ENCODE results near the gene ORAI2.
"Not testable (repeated sequence)": the region's sequence is repeated elsewhere in the genome, so short reads cannot be mapped to it uniquely, and the experiment has no call there.

The ORAI2 gene

GRCh38 chr7:102433219-102434038, at the start of gene ORAI2:
ORAI2 (plus strand) TSS chr7:102433575; CDS start chr7:102438957, 5,382 bp downstream.
- peak; percentile 97 for DNase-seq (ENCODE audit: low spot score)

GRCh38 chr7:102387064-102387463, 46.3 kb upstream of the ORAI2 start:
- no peak for DNase-seq (ENCODE audit: low spot score)

GRCh38 chr7:102389810-102390209, 43.6 kb upstream of the ORAI2 start:
- no peak for DNase-seq (ENCODE audit: low spot score)

- peak; percentile 87 for DNase-seq (ENCODE audit: low spot score)
Measured at GRCh38 chr7:102390697-102391484, 42.5 kb upstream of the ORAI2 start.

DNA sequence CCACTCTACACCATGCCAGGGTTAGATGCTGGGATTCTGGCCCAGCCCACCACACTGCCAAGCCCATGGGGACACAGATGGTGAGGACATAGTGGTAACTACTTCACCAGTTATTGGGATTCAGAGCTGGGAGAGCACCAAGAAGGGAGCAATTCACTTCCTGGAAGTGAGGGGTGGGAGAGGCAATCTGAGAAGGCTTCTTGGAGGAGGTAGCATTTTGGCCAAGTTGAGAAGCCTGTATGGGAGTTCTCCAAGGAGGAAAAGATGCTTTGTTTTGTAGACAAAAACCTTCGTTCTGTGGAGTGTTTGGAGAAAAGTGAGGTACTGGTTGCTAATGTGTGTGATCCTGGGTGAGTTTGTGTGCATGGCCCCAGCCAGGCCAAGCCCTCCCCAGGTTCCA, 41.0 kb upstream of the ORAI2 start:
- no peak for DNase-seq (ENCODE audit: low spot score)

GRCh38 chr7:102393467-102393866, 39.9 kb upstream of the ORAI2 start:
- no peak for DNase-seq (ENCODE audit: low spot score)

- peak; percentile 34 for DNase-seq (ENCODE audit: low spot score)
Measured at GRCh38 chr7:102395592-102395872, 37.8 kb upstream of the ORAI2 start.

GRCh38 chr7:102395873-102396709, 37.3 kb upstream of the ORAI2 start, which contains the start of gene PRKRIP1:
PRKRIP1 (plus strand) TSS chr7:102396363; CDS start chr7:102396412, 49 bp downstream.
- peak; percentile 92 for DNase-seq (ENCODE audit: low spot score)

GRCh38 chr7:102396710-102397019, 36.7 kb upstream of the ORAI2 start:
- DNase-seq (ENCODE audit: low spot score): no peak

GRCh38 chr7:102398543-102398942, 34.8 kb upstream of the ORAI2 start:
- DNase-seq (ENCODE audit: low spot score): no peak

DNA sequence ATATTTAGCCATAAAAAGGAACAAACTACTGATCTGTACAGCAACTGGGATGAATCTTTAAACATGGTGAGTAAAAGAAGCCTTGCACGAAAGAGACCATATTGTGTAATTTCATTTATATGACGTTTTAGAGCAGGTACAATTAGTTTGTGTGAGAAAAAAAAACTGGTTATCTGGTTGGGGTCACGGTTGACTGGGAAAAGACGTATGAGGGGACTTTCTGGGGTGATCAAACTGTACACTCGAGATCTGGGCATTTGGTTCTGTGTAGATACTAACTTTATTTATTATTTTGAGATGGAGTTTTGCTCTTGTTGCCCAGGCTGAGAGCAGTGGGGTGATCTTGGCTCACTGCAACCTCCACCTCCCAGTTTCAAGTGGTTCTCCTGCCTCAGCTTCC, 33.0 kb upstream of the ORAI2 start:
- no peak for DNase-seq (ENCODE audit: low spot score)

- DNase-seq (ENCODE audit: low spot score): no peak
Measured at GRCh38 chr7:102403563-102403962, 29.8 kb upstream of the ORAI2 start.

DNA sequence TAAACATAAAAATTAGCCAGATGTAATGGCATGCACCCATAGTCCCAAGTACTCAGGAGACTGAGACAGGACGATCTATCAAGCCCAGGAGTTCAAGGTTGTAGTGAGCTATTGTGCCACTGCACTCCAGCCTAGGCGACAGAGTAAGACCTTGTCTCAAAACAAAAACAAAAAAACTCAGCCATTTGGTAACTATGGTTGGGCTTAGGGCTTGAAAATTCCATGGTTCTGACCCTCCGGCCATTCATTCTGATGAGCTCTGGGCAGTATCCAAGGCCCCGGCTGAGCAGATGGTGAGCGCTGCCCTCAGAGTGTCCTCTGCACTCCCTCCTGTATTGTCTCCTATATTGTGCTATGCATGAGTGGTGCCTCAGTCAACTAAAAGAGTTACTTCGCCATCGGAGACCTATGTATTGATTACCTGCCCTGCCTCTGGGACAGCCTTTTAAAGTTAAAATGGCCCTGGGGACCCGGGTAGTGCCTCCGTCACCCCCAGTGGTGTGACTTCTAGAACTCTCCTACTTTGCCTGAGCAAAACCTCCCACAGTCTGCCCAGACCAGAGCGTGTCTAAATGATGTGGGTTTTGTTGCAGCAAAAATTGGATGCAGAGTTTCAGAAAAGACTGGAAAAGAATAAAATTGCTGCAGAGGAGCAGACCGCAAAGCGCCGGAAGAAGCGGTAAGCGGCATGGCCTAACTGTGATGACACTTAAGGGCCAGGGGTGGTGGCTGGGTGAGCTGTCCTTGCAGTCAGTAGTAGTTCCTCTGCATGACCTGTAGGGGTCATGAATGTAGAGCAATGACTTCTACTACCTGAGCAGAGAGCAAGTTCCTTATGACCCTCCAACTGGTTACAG, 29.1 kb upstream of the ORAI2 start:
- peak; percentile 81 for DNase-seq (ENCODE audit: low spot score)

DNA sequence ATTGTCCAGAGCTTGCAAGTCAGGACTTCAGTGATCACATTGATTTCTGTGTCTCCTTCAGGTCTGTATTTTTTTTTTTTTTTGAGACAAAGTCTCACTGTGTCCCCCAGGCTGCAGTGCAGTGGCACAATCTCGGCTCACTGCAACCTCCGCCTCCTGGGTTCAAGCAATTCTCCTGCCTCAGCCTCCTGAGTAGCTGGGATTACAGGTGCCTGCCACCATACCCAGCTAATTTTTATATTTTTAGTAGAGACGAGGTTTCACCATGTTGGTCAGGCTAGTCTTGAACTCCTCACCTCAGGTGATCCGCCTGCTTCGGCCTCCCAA, 28.6 kb upstream of the ORAI2 start:
- not testable (repeated sequence) for DNase-seq (ENCODE audit: low spot score)

- no peak for DNase-seq (ENCODE audit: low spot score)
Measured at GRCh38 chr7:102407910-102408309, 25.5 kb upstream of the ORAI2 start.

GRCh38 chr7:102408530-102408929, 24.8 kb upstream of the ORAI2 start:
- DNase-seq (ENCODE audit: low spot score): not testable (repeated sequence)

- no peak for DNase-seq (ENCODE audit: low spot score)
Measured at GRCh38 chr7:102409340-102409739, 24.0 kb upstream of the ORAI2 start.

DNA sequence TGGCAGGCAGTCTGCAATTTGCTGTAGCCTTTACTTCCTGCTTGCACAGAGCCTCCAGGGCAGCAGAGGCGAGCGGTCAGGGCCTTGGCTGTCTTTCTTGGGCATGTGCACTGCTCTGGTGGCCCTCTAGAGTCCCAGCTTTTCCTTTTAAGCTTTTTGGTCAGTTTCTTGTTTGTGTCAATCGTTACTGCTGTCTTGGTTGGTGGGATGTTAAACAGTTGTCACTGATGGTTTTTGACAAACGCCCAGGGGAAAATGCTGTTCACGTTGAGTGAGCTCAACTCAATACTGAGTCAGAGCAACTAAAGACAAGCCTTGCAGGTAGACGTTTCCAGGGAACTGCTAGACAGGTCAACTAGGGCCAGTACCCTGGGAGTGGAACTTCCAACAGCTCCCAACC, 23.3 kb upstream of the ORAI2 start:
- no peak for DNase-seq (ENCODE audit: low spot score)

GRCh38 chr7:102410918-102411317, 22.5 kb upstream of the ORAI2 start:
- DNase-seq (ENCODE audit: low spot score): no peak

DNA sequence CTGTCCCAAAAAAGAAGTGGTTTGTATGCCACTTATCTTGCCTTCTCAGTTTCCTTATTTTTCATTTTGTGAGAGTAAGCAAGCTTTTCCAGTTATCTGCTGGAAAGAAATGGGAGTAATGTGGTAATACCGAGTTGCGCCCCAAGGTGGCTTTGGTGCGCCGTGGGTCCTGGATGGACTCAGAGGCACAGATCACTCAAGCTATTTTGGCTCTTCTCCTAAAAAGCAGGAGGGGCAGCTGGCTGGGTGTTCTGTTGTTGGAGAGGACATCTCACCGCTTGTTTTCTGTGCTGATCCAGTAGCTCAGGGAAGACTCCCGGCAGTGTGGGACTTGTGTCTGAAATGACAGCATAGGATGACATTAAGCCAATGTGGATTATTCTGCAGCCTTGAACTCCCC, 20.8 kb upstream of the ORAI2 start:
- DNase-seq (ENCODE audit: low spot score): peak; percentile 83

- DNase-seq (ENCODE audit: low spot score): no peak
Measured at GRCh38 chr7:102413091-102413490, 20.3 kb upstream of the ORAI2 start.

DNA sequence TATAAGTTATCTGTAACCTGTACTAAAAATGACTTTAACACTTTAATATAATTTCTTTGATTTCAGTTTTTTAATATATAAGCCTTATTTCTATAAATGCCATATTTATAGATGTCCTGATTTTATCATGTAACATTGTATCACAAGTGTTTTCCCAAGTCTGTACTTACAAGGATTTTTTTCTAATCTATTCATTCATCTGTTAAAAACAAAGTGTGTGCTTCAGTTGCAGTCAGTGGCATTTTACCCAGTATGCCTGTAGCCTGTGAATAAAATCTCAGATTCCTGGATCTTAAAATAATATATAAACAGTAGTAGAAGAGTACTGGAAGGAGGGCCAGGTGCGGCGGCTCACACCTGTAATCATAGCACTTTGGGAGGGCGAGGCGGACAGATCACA, 19.8 kb upstream of the ORAI2 start:
- DNase-seq (ENCODE audit: low spot score): no peak

Data from D341Med (cell line).